GM12891 (cell line): ENCODE measurements around the gene PTGR1.

Experiments used
- POLR2A ChIP-seq: IDR thresholded peaks from 2 replicates; pipeline ENCODE4 v1.6.1; 2011; ENCODE audit warnings: low read depth, low read length, control low read depth
- POLR2AphosphoS5 ChIP-seq: IDR thresholded peaks from 2 replicates; pipeline ENCODE4 v1.6.1; 2011; ENCODE audit warnings: low read depth, low read length, control low read depth
- POU2F2 ChIP-seq: IDR thresholded peaks from 2 replicates; pipeline ENCODE4 v1.6.1; 2011; ENCODE audit warnings: low read depth, mild to moderate bottlenecking, control low read depth, low read length, moderate library complexity

GRCh38 chr9:111586378-111586777 lies 13.1 kb downstream of the PTGR1 start:
- TF ChIP-seq POU2F2 (no peak), POLR2AphosphoS5 (no peak), POLR2A (no peak)
